GM21737 (cell line): ENCODE results near the gene TBC1D5.
"Not testable (repeated sequence)": the region's sequence is repeated elsewhere in the genome, so short reads cannot be mapped to it uniquely, and the experiment has no call there.

Source experiments
- ATAC-seq: cut with Tn5 transposase; IDR thresholded peaks from one replicate; pipeline ENCODE4 v1.9.1; 2021; ENCODE audit warnings: mild to moderate bottlenecking, moderate library complexity; ENCODE audit not compliant: unreplicated experiment

TBC1D5 gene

GRCh38 chr3:17724122-17724521, 18.3 kb downstream of the TBC1D5 start:
- ATAC-seq: no peak

DNA sequence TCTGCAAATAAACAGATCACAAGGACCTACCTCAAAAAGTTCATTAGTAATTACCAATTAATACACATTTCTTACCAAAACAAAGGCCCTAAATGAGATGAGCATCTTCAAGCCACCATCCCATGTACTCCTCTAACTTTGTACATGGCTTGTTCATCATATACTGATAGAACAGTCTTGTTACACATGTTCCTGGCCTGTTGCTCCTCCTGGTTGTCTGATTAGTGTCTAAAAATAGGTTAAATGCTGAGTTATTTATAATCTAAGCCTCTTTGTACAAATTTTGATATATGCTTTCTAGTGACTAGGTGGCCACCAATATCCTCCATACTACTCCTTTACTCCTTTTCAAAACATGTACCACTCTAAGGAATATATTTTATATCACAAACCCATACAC, 25.0 kb downstream of the TBC1D5 start:
- no peak for ATAC-seq

GRCh38 chr3:17714473-17714872, 28.0 kb downstream of the TBC1D5 start:
- no peak for ATAC-seq

DNA sequence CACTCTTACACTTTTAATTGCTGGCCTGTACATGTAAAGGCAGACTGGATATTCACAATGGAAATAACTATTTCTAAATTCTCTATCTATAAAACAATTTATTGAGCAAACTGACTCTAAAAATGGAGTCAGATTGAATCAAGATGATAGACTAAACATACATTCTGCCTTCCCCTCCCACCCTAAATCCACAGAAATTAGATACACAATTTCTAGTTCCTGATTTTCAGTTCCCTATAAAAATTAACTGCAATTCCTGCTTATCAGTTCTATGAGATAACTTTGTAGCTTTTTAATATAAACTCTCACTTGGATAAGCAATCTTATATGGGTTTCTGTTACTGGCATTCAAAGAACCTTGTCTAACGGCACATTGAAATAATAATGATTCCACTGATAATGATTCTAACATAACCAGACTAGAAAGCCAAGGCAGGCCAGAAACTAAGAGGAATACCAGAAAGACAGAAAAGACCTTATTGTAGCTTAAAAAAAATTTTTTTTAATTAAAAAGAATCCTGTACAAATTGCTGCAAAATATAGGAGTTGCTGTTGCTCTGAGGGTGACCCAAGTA, 33.1 kb downstream of the TBC1D5 start:
- no peak for ATAC-seq

DNA sequence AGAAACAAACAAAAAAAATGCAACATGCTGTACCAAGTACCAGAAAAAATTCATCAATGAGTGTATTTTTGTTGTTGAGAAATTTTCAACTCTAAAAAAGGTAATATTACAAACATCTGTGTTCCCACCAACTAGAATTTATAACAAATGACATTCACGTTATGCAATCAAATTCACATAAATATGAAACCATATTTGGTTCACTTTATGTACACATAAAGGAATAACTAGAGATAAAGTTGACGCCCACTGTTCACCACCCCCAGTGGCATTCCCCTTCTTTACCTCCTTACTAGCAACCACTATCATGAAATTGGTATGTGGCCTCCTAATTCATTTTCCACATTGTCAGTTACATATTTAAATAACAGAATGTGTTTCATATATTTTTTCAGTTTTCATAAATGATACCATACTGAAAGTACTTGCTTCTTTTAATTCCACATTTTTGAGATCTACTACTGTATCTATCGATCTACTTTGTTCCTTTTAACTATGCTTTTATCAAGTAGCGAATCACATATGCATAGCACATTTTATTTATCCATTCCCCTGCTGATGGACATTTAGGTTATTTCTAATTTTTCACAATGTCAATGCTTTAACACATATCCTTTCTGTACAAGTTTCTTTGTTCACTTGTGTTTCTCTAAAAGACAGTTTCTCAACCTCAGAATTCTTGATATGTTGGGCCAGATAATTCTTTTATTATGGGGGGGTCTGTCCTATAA, 34.5 kb downstream of the TBC1D5 start:
- no peak for ATAC-seq

- ATAC-seq: not testable (repeated sequence)
Observed at GRCh38 chr3:17705991-17706390, 36.4 kb downstream of the TBC1D5 start.

DNA sequence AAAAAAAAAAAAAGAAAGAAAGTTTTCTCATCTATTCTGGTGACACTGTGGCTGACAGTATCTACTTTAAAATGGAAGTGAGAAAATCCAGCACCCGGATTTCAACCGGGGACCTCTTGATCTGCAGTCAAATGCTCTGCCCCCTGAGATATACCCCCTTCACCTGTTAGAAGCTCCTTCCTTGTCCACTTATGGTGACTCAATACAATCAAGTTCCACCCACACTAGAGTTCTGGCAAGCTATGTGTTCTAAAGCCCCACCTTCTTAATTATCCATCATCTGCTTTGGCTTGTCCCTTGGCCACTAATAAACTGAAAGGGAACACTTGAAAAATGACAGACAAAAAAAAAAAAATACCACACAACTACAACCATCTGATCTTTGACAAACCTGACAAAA, 42.6 kb downstream of the TBC1D5 start:
- ATAC-seq: not testable (repeated sequence)

GRCh38 chr3:17695665-17696064, 46.8 kb downstream of the TBC1D5 start:
- ATAC-seq: not testable (repeated sequence)

- not testable (repeated sequence) for ATAC-seq
Observed at GRCh38 chr3:17693670-17693999, 48.8 kb downstream of the TBC1D5 start.

GRCh38 chr3:17692846-17693669, 49.4 kb downstream of the TBC1D5 start:
- not testable (repeated sequence) for ATAC-seq

DNA sequence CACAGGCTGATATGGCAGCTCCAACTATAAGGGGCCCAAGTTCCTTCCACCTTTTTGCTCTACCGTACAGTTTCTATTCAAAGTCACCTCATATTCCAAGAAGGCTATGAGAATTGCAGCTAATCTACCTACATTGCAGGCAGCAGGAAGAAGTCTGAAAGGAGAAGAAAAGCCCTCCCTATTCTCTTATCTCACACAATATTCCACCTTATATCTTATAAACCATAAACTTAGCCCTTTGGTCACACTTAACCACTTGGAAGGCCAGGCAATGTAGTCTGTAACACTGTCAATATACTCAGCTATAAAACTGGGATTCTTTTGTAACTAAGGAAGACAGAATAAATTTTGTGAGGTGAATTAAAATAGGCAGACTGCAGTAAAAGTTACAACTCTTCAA, 54.9 kb downstream of the TBC1D5 start:
- ATAC-seq: no peak

DNA sequence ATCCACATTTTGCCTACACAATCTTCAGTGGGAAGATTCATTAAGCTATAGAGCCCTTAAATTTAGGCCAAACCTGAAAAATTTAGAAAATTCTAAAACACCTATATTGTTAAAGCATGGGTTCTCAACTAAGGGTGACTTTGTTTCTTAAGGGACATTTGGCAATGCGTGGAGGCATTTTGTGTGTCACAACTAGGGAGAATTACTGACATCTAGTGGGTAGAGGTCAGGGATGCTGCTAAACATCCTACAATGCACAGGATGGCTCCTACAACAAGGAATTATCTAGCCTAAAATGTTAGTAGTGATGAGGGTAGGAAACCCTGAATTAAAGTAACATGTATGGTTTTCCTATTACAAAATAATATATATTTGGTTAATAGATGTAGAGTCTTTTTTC, 55.8 kb downstream of the TBC1D5 start:
- ATAC-seq: no peak

DNA sequence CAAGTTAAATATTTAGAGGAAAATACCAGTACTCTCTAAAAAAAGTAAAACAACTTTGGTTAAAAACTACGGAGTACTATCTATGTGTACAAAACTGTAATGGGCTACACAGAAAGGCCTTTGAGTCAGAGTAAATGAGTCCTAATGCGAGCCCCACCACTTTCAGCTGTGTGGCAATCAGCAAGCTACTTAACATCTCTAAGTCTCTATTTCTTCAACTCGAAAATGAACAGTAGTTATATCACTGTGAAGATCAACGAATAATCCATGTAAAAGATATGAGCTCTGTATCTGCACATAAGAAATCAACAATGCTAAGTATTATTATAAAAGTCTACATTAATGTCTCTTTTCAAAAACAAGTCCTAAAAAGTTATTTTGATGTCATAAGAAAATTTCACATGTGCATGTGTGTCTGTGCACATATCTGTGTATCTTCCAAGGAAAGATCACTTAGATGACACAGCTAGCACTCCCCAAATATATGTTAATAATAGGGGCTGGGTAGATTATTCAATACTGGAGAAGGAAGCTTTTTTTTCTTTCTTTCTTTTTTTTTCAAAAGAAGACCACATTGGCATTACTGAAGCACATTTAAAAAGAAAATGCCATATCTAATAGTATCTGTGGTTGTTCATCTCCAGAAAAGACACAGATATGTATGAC, 58.8 kb downstream of the TBC1D5 start:
- no peak for ATAC-seq

DNA sequence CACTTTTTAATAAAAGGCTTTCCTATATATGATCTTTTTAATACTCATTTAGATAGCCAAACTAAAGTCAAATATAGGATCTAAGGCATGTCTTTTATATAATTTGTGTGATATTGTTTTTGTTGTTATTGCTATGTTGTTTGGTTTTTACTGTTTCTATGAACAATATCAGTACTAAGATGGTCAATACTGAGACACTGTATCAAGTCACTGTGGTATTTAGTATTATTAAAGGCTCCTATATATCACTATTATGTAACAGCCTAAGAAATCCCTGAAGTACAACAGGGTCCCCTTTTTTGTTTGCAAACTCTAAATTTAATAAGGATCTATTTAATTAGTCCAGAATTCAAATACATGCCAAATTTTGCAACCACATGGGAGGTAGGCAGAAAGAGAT, 61.9 kb downstream of the TBC1D5 start:
- no peak for ATAC-seq

DNA sequence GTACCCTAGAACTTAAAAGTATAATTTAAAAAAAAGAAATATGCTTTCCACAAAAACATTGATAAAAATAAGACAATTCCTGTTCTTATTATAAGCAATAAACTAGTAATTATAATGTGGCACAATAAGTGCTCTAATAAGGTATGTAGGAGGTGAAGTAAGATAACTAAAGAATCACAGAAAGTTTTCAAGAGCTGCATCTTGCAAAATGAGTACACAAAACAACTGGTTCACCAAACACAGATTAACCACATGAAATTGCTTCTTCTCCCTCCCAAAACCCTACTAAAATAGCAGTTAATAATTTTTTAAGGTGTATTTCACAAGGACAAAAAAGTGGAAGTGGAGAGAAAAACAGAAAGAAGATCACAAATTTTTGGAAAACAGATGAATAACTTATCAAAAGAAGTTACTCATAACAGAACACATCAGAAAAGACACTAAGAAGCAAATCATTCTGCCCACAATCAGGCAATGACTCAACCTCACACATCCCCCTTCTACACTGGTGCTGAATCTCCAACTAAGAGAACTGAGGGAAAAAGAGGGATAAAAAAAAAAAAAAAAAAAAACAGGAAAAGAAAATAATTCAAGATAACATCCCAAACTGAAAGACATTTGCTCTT, 64.2 kb downstream of the TBC1D5 start:
- ATAC-seq: peak; percentile 81

- ATAC-seq: no peak
Observed at GRCh38 chr3:17674082-17674686, 68.2 kb downstream of the TBC1D5 start.

- ATAC-seq: no peak
Observed at GRCh38 chr3:17672506-17672905, 69.9 kb downstream of the TBC1D5 start.

GRCh38 chr3:17670749-17671148, 71.7 kb downstream of the TBC1D5 start:
- no peak for ATAC-seq

GRCh38 chr3:17664923-17665322, 77.5 kb downstream of the TBC1D5 start:
- ATAC-seq: peak; percentile 53

DNA sequence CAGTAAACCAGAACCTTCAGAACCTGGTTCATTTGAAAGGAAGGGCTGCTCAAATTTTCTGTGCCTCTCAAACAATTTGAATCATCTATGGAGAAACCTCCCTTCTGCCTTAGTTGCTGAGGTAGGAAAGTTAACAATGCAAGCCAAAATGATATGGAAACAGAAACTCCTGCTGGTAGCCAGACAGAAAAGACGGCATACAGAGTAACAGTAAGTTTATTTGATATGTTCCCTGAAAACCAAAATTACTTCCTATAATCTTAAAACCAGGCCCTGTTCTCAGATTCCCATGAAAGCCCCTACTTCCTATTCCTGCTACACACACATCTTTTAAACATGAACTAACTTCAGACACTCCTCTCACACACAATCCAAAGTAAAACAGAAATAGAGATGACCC, 86.2 kb downstream of the TBC1D5 start:
- no peak for ATAC-seq

DNA sequence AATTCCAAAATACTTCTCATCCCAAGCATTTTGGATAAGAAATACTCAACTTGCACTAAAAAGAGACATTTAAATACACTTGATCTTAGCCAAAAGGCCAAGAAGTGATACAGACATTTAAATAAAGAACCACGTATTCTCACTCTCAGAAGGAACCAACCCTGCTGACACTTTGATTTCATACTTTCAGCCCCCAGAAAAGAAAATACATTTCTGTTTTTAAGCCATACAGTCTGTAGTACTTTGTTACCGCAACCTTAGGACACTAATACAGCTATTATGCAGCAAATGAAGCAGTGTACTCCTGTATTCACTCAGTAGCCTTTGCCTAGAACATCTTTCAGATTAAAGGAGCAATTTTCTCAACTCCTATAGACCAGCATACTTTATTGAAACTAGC, 86.7 kb downstream of the TBC1D5 start:
- ATAC-seq: peak; percentile 56
